GM23338 (cell line): Measurements from ENCODE around the gene CLCNKA. TPM values are rescaled to one million over a fixed set of nuclear protein-coding genes. Genes with fewer than 3 reads are reported as not detected.

Source experiments
- ATAC-seq: fragments of 200-7000 bp; cut with Tn5 transposase; 3 replicates; pipeline ENCODE4 v1.9.1; 2020
- DNase-seq: peaks from one replicate; pipeline ENCODE4 v3.0.0-alpha.2; 2015; ENCODE audit warnings: low spot score
- H2AFZ ChIP-seq: fragments of 200-600 bp; sonication (generic); 2 replicates; pipeline ENCODE4 v1.8.0; 2016; ENCODE audit warnings: antibody characterized with exemption, mild to moderate bottlenecking, moderate library complexity
- H3F3A ChIP-seq: fragments of 200-600 bp; sonication (generic); replicated peaks from 2 replicates; pipeline ENCODE4 v1.8.0; 2017; ENCODE audit warnings: antibody characterized with exemption, mixed run types, low read depth
- H3K27ac ChIP-seq: fragments of 200-600 bp; sonication (generic); 2 replicates; pipeline ENCODE4 v1.6.1; 2016; ENCODE audit warnings: low read depth
- H3K27me3 ChIP-seq: fragments of 200-600 bp; sonication (generic); 2 replicates; pipeline ENCODE4 v1.8.0; 2016; ENCODE audit warnings: mild to moderate bottlenecking, mixed run types, moderate library complexity; ENCODE audit not compliant: insufficient read depth
- H3K36me3 ChIP-seq: fragments of 200-600 bp; sonication (generic); 2 replicates; pipeline ENCODE4 v1.8.0; 2016; ENCODE audit warnings: mild to moderate bottlenecking; ENCODE audit not compliant: insufficient read depth
- H3K4me1 ChIP-seq: fragments of 200-600 bp; sonication (generic); 2 replicates; pipeline ENCODE4 v1.8.0; 2016; ENCODE audit warnings: mild to moderate bottlenecking, moderate library complexity; ENCODE audit not compliant: insufficient read depth
- H3K4me2 ChIP-seq: fragments of 200-600 bp; sonication (generic); 2 replicates; pipeline ENCODE4 v1.7.1; 2017; ENCODE audit warnings: mixed run types
- H3K4me3 ChIP-seq: fragments of 200-600 bp; sonication (generic); 2 replicates; pipeline ENCODE4 v1.6.1; 2016; ENCODE audit warnings: mixed run types
- H3K79me2 ChIP-seq: fragments of 200-600 bp; sonication (generic); replicated peaks from 2 replicates; pipeline ENCODE4 v1.8.0; 2017; ENCODE audit warnings: mild to moderate bottlenecking; ENCODE audit not compliant: insufficient read depth
- H3K9me2 ChIP-seq: fragments of 200-600 bp; sonication (generic); 2 replicates; pipeline ENCODE4 v1.8.0; 2017; ENCODE audit not compliant: insufficient read depth
- H4K20me1 ChIP-seq: fragments of 200-600 bp; sonication (generic); replicated peaks from 2 replicates; pipeline ENCODE4 v1.8.0; 2017; ENCODE audit warnings: mild to moderate bottlenecking; ENCODE audit not compliant: insufficient read depth
- H3K27ac Mint-ChIP-seq: 2 replicates; pipeline ENCODE4 v1.8.0; 2020; ENCODE audit warnings: inconsistent platforms, mild to moderate bottlenecking, moderate library complexity, mixed read lengths
- H3K27me3 Mint-ChIP-seq: 3 replicates; pipeline ENCODE4 v1.8.0; 2022; ENCODE audit warnings: low read depth, mild to moderate bottlenecking, moderate library complexity, mixed read lengths, inconsistent platforms; ENCODE audit not compliant: insufficient read depth, poor library complexity
- H3K36me3 Mint-ChIP-seq: 3 replicates; pipeline ENCODE4 v1.8.0; 2021; ENCODE audit warnings: low read depth, mild to moderate bottlenecking, inconsistent platforms, moderate library complexity, mixed read lengths
- H3K4me1 Mint-ChIP-seq: 3 replicates; pipeline ENCODE4 v1.8.0; 2020; ENCODE audit warnings: mild to moderate bottlenecking, inconsistent platforms, mixed read lengths
- H3K4me3 Mint-ChIP-seq: 3 replicates; pipeline ENCODE4 v1.8.0; 2021; ENCODE audit warnings: moderate library complexity, mild to moderate bottlenecking, inconsistent platforms, mixed read lengths
- H3K9me3 Mint-ChIP-seq: 3 replicates; pipeline ENCODE4 v1.8.0; 2020; ENCODE audit warnings: moderate library complexity, mild to moderate bottlenecking, inconsistent platforms, mixed read lengths
- EZH2 ChIP-seq: fragments of 200-600 bp; sonication (generic); IDR thresholded peaks from one replicate; pipeline ENCODE4 v1.8.0; 2017; ENCODE audit warnings: antibody characterized with exemption, mild to moderate bottlenecking, low read depth; ENCODE audit not compliant: unreplicated experiment
- EZH2phosphoT487 ChIP-seq: fragments of 200-600 bp; sonication (generic); IDR thresholded peaks from one replicate; pipeline ENCODE4 v1.8.1; 2018; ENCODE audit warnings: antibody characterized with exemption; ENCODE audit not compliant: unreplicated experiment
- JUNB ChIP-seq: IDR thresholded peaks from one replicate; pipeline ENCODE4 v1.6.1; 2016; ENCODE audit warnings: antibody characterized with exemption; ENCODE audit not compliant: unreplicated experiment
- NANOG ChIP-seq: IDR thresholded peaks from 2 replicates; pipeline ENCODE4 v1.6.1; 2016; ENCODE audit warnings: antibody characterized with exemption, borderline replicate concordance
- POLR2AphosphoS5 ChIP-seq: IDR thresholded peaks from 2 replicates; pipeline ENCODE4 v1.6.1; 2016; ENCODE audit warnings: antibody characterized with exemption, low read depth
- polyA plus RNA-seq: library from polyadenylated mRNA; unstranded; fragments of >200 nt; fragmentation: Nextera tagmentation; extraction: Ambion mirVana; gene quantifications from 2 replicates; pipeline ENCODE4 v1.2.1, GENCODE V29; 2016
- total RNA-seq: library from RNA; depleted of rRNA; stranded (reverse); fragments of >200 nt; shearing (Covaris generic); gene quantifications from 2 replicates; pipeline ENCODE4 v1.2.3, GENCODE V29; 2014
- TF ChIP-seq, protein P1 (sequence below): IDR thresholded peaks from one replicate; pipeline ENCODE4 v1.6.1; 2018; ENCODE audit warnings: antibody characterized with exemption; ENCODE audit not compliant: unreplicated experiment
- TF ChIP-seq, protein P2 (sequence below): fragments of 250-450 bp; sonication (Bioruptor Pico); IDR thresholded peaks from 2 replicates; pipeline ENCODE4 v1.5.0; 2020; ENCODE audit warnings: mild to moderate bottlenecking, moderate library complexity

Gene CLCNKA
- total and polyA plus RNA-seq, 2 experiments from 2014 or later = 0.59 to 0.76 TPM

DNA sequence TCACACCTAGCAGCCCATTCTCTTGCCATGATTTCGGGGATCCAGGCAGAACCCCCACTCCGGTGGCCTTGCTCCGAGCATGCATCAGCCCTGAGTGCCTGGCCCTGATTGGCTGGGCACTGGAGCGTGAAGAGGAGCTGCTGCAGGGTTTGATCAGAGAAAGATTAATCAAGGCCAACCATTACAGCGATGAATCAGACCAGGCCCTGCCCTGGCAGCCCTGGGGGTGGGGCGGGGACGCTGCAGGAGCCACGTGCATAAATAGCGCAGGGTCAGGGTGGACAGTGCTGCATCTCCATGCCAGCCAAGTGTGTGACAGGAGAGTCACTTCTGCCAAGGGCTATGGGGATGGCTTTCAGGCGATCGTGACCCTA, 55.0 kb downstream of the CLCNKA start:
- Histone ChIP-seq H2AFZ (no peak overlapping the region), H3K9me2 (no peaks in the 10 kb centered on the region), H3K36me3 (no peaks in the 10 kb centered on the region), H3K4me1 (peaks cover 6% of the 10 kb centered on the region; the same call in 1 of the 2 replicates), H3K27me3 (peaks cover 41% of the 10 kb centered on the region), H3F3A (no peaks in the 10 kb centered on the region), H3K79me2 (no peaks in the 10 kb centered on the region), H3K4me3 (no peak overlapping the region), H4K20me1 (0 out of 2 replicates have a peak, but pooled peaks cover 3% of the 10 kb centered on the region), H3K27ac (no peak overlapping the region), H3K4me2 (no peak overlapping the region)
- Mint-ChIP-seq H3K9me3 (no peaks in the 10 kb centered on the region; the same call in 2 of the 3 replicates), H3K4me3 (no peak overlapping the region), H3K27me3 (peaks cover 32% of the 10 kb centered on the region), H3K36me3 (no peaks in the 10 kb centered on the region), H3K4me1 (peaks cover 13% of the 10 kb centered on the region), H3K27ac (no peak overlapping the region)
- ATAC-seq (no peak), DNase-seq (no peak)
- TF ChIP-seq, protein P1, sequence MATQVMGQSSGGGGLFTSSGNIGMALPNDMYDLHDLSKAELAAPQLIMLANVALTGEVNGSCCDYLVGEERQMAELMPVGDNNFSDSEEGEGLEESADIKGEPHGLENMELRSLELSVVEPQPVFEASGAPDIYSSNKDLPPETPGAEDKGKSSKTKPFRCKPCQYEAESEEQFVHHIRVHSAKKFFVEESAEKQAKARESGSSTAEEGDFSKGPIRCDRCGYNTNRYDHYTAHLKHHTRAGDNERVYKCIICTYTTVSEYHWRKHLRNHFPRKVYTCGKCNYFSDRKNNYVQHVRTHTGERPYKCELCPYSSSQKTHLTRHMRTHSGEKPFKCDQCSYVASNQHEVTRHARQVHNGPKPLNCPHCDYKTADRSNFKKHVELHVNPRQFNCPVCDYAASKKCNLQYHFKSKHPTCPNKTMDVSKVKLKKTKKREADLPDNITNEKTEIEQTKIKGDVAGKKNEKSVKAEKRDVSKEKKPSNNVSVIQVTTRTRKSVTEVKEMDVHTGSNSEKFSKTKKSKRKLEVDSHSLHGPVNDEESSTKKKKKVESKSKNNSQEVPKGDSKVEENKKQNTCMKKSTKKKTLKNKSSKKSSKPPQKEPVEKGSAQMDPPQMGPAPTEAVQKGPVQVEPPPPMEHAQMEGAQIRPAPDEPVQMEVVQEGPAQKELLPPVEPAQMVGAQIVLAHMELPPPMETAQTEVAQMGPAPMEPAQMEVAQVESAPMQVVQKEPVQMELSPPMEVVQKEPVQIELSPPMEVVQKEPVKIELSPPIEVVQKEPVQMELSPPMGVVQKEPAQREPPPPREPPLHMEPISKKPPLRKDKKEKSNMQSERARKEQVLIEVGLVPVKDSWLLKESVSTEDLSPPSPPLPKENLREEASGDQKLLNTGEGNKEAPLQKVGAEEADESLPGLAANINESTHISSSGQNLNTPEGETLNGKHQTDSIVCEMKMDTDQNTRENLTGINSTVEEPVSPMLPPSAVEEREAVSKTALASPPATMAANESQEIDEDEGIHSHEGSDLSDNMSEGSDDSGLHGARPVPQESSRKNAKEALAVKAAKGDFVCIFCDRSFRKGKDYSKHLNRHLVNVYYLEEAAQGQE = no peak
- TF ChIP-seq EZH2 = no peak
- TF ChIP-seq POLR2AphosphoS5 = no peak
- TF ChIP-seq EZH2phosphoT487 = no peak
- TF ChIP-seq, protein P2, sequence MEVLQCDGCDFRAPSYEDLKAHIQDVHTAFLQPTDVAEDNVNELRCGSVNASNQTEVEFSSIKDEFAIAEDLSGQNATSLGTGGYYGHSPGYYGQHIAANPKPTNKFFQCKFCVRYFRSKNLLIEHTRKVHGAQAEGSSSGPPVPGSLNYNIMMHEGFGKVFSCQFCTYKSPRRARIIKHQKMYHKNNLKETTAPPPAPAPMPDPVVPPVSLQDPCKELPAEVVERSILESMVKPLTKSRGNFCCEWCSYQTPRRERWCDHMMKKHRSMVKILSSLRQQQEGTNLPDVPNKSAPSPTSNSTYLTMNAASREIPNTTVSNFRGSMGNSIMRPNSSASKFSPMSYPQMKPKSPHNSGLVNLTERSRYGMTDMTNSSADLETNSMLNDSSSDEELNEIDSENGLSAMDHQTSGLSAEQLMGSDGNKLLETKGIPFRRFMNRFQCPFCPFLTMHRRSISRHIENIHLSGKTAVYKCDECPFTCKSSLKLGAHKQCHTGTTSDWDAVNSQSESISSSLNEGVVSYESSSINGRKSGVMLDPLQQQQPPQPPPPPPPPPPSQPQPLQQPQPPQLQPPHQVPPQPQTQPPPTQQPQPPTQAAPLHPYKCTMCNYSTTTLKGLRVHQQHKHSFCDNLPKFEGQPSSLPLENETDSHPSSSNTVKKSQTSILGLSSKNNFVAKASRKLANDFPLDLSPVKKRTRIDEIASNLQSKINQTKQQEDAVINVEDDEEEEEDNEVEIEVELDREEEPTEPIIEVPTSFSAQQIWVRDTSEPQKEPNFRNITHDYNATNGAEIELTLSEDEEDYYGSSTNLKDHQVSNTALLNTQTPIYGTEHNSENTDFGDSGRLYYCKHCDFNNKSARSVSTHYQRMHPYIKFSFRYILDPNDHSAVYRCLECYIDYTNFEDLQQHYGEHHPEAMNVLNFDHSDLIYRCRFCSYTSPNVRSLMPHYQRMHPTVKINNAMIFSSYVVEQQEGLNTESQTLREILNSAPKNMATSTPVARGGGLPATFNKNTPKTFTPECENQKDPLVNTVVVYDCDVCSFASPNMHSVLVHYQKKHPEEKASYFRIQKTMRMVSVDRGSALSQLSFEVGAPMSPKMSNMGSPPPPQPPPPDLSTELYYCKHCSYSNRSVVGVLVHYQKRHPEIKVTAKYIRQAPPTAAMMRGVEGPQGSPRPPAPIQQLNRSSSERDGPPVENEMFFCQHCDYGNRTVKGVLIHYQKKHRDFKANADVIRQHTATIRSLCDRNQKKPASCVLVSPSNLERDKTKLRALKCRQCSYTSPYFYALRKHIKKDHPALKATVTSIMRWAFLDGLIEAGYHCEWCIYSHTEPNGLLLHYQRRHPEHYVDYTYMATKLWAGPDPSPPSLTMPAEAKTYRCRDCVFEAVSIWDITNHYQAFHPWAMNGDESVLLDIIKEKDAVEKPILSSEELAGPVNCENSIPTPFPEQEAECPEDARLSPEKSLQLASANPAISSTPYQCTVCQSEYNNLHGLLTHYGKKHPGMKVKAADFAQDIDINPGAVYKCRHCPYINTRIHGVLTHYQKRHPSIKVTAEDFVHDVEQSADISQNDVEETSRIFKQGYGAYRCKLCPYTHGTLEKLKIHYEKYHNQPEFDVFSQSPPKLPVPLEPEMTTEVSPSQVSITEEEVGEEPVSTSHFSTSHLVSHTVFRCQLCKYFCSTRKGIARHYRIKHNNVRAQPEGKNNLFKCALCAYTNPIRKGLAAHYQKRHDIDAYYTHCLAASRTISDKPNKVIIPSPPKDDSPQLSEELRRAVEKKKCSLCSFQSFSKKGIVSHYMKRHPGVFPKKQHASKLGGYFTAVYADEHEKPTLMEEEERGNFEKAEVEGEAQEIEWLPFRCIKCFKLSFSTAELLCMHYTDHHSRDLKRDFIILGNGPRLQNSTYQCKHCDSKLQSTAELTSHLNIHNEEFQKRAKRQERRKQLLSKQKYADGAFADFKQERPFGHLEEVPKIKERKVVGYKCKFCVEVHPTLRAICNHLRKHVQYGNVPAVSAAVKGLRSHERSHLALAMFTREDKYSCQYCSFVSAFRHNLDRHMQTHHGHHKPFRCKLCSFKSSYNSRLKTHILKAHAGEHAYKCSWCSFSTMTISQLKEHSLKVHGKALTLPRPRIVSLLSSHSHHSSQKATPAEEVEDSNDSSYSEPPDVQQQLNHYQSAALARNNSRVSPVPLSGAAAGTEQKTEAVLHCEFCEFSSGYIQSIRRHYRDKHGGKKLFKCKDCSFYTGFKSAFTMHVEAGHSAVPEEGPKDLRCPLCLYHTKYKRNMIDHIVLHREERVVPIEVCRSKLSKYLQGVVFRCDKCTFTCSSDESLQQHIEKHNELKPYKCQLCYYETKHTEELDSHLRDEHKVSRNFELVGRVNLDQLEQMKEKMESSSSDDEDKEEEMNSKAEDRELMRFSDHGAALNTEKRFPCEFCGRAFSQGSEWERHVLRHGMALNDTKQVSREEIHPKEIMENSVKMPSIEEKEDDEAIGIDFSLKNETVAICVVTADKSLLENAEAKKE (CRISPR knock-in tag) = no peak
- no peak for TF ChIP-seq NANOG
- no peak for TF ChIP-seq JUNB
